Neural progenitor cell (in vitro differentiated cells): ENCODE measurements around the gene HPSE2. TPM values are rescaled to one million over a fixed set of nuclear protein-coding genes. Genes with fewer than 3 reads are reported as not detected.

Experiments used
- DNase-seq: peaks from one replicate; pipeline ENCODE4 v3.0.0-alpha.2; 2016; ENCODE audit warnings: low spot score
- H2AFZ ChIP-seq: fragments of 200-600 bp; sonication (generic); replicated peaks from 2 replicates; pipeline ENCODE4 v1.6.1; 2016; ENCODE audit warnings: antibody characterized with exemption
- H3F3A ChIP-seq: fragments of 200-600 bp; sonication (generic); 2 replicates; pipeline ENCODE4 v1.6.1; 2016; ENCODE audit warnings: antibody characterized with exemption, low read depth
- H3K27ac ChIP-seq: fragments of 200-600 bp; sonication (generic); 2 replicates; pipeline ENCODE4 v1.5.1; 2016; ENCODE audit warnings: mild to moderate bottlenecking
- H3K27me3 ChIP-seq: fragments of 200-600 bp; sonication (generic); 2 replicates; pipeline ENCODE4 v1.6.1; 2016; ENCODE audit warnings: mild to moderate bottlenecking, moderate library complexity
- H3K36me3 ChIP-seq: fragments of 200-600 bp; sonication (generic); 2 replicates; pipeline ENCODE4 v1.5.1; 2016
- H3K4me1 ChIP-seq: fragments of 200-600 bp; sonication (generic); 2 replicates; pipeline ENCODE4 v1.6.1; 2016; ENCODE audit warnings: mixed run types
- H3K4me2 ChIP-seq: fragments of 200-600 bp; sonication (generic); 2 replicates; pipeline ENCODE4 v1.6.1; 2016
- H3K4me3 ChIP-seq: fragments of 200-600 bp; sonication (generic); 2 replicates; pipeline ENCODE4 v1.5.1; 2016
- H3K79me2 ChIP-seq: fragments of 200-600 bp; sonication (generic); 2 replicates; pipeline ENCODE4 v1.6.1; 2016; ENCODE audit warnings: low read depth
- H3K9ac ChIP-seq: fragments of 200-600 bp; sonication (generic); 2 replicates; pipeline ENCODE4 v1.6.1; 2016
- H3K9me3 ChIP-seq: fragments of 200-600 bp; sonication (generic); 2 replicates; pipeline ENCODE4 v1.5.1; 2016; ENCODE audit warnings: low read depth
- H4K20me1 ChIP-seq: fragments of 200-600 bp; sonication (generic); 2 replicates; pipeline ENCODE4 v1.6.1; 2016; ENCODE audit warnings: low read depth
- H3K27ac Mint-ChIP-seq: 3 replicates; pipeline ENCODE4 v1.8.0; 2021; ENCODE audit warnings: mixed read lengths
- H3K27me3 Mint-ChIP-seq: 2 replicates; pipeline ENCODE4 v1.8.0; 2022; ENCODE audit warnings: low read depth, mild to moderate bottlenecking, inconsistent platforms, moderate library complexity, mixed read lengths; ENCODE audit not compliant: insufficient read depth
- H3K36me3 Mint-ChIP-seq: 3 replicates; pipeline ENCODE4 v1.8.0; 2021; ENCODE audit warnings: mixed read lengths
- H3K4me1 Mint-ChIP-seq: 3 replicates; pipeline ENCODE4 v1.8.0; 2021; ENCODE audit warnings: mixed read lengths
- H3K4me3 Mint-ChIP-seq: 3 replicates; pipeline ENCODE4 v1.8.0; 2021; ENCODE audit warnings: mild to moderate bottlenecking, moderate library complexity, mixed read lengths
- H3K9me3 Mint-ChIP-seq: 3 replicates; pipeline ENCODE4 v1.8.0; 2020; ENCODE audit warnings: mixed read lengths
- EZH2 ChIP-seq: fragments of 200-600 bp; sonication (generic); IDR thresholded peaks from 2 replicates; pipeline ENCODE4 v1.6.1; 2017; ENCODE audit warnings: antibody characterized with exemption, mild to moderate bottlenecking, moderate library complexity
- EZH2phosphoT487 ChIP-seq: fragments of 200-600 bp; sonication (generic); IDR thresholded peaks from 2 replicates; pipeline ENCODE4 v1.6.1; 2017; ENCODE audit warnings: antibody characterized with exemption
- total RNA-seq: library from RNA; depleted of rRNA; stranded (reverse); fragments of >200 nt; gene quantifications from 2 replicates; pipeline ENCODE4 v1.2.3, GENCODE V29; 2015; ENCODE audit warnings: low replicate concordance
- TF ChIP-seq, protein P1 (sequence below): fragments of 200-600 bp; sonication (generic); IDR thresholded peaks from 2 replicates; pipeline ENCODE4 v1.5.1; 2017; ENCODE audit warnings: antibody characterized with exemption, mild to moderate bottlenecking

Gene HPSE2
- total RNA-seq, 1 donor from 2014 or later = 3.4 TPM

DNA sequence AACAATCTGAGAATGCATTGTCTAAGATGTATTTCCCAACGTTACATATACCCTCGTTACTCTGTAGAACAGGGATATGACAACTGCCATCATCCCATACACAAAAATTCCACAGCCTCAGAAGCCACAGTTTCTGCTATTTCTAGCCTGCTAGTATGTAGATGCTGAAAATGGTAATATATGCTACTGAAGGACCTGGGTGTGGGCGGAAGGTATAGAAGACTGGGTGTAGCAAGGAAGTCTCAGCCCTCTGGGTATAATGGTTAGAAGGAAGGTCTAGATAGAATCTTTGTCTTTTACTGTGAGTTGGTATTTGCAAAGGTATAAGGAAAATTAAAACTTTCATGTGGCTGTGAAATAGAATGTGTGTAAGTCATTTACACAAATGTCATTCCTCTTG, 709.7 kb downstream of the HPSE2 start:
- H3K27me3 Mint-ChIP-seq = peaks cover 4% of the 10 kb centered on the region
- H3K36me3 ChIP-seq = no peaks in the 10 kb centered on the region
- H3F3A ChIP-seq = no peaks in the 10 kb centered on the region
- H2AFZ ChIP-seq = no peak overlapping the region
- no peak overlapping the region for H3K4me3 ChIP-seq
- H3K9me3 ChIP-seq = no peaks in the 10 kb centered on the region
- H3K9ac ChIP-seq = no peak overlapping the region
- H3K27me3 ChIP-seq = no peaks in the 10 kb centered on the region
- peaks cover 4% of the 10 kb centered on the region for H3K4me1 Mint-ChIP-seq
- no peak for TF ChIP-seq EZH2phosphoT487
- TF ChIP-seq, protein P1, sequence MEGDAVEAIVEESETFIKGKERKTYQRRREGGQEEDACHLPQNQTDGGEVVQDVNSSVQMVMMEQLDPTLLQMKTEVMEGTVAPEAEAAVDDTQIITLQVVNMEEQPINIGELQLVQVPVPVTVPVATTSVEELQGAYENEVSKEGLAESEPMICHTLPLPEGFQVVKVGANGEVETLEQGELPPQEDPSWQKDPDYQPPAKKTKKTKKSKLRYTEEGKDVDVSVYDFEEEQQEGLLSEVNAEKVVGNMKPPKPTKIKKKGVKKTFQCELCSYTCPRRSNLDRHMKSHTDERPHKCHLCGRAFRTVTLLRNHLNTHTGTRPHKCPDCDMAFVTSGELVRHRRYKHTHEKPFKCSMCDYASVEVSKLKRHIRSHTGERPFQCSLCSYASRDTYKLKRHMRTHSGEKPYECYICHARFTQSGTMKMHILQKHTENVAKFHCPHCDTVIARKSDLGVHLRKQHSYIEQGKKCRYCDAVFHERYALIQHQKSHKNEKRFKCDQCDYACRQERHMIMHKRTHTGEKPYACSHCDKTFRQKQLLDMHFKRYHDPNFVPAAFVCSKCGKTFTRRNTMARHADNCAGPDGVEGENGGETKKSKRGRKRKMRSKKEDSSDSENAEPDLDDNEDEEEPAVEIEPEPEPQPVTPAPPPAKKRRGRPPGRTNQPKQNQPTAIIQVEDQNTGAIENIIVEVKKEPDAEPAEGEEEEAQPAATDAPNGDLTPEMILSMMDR = no peak
- TF ChIP-seq EZH2 = no peak
- H3K4me2 ChIP-seq = no peak overlapping the region
- H3K9me3 Mint-ChIP-seq = peaks cover 2% of the 10 kb centered on the region
- DNase-seq = no peak
- no peak overlapping the region for H3K27ac Mint-ChIP-seq
- no peaks in the 10 kb centered on the region for H4K20me1 ChIP-seq
- H3K79me2 ChIP-seq = no peaks in the 10 kb centered on the region
- no peak overlapping the region for H3K4me3 Mint-ChIP-seq
- H3K36me3 Mint-ChIP-seq = no peaks in the 10 kb centered on the region
- no peak overlapping the region for H3K27ac ChIP-seq
- H3K4me1 ChIP-seq = peaks cover 20% of the 10 kb centered on the region

DNA sequence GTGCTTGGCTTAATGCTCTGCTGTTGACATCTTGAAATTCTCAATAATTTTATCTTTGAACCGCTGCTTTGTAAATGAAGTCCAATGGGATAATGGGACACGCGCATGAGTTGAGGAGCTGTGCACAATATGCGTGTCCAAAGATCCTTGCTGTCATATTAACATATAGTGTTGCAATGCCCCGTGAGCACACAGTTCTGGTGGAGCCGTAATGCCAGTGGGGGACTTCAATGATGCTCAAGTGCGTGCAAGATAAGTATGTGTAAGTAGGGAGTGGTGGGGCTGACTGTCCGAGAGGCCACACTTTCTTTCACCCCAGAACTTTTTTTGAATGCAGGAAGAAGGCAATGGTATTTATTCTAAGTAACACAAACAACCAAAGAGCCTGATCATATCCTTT, 711.5 kb downstream of the HPSE2 start:
- Histone ChIP-seq H3K27ac (no peak overlapping the region), H3F3A (peaks cover 8% of the 10 kb centered on the region), H3K79me2 (no peaks in the 10 kb centered on the region), H2AFZ (no peak overlapping the region), H3K9me3 (no peaks in the 10 kb centered on the region), H3K27me3 (no peaks in the 10 kb centered on the region), H3K36me3 (no peaks in the 10 kb centered on the region), H4K20me1 (no peaks in the 10 kb centered on the region), H3K4me1 (peaks cover 29% of the 10 kb centered on the region), H3K4me2 (no peak overlapping the region), H3K4me3 (no peak overlapping the region), H3K9ac (no peak overlapping the region)
- Mint-ChIP-seq H3K27ac (no peak overlapping the region), H3K4me1 (peaks cover 20% of the 10 kb centered on the region), H3K4me3 (no peak overlapping the region), H3K36me3 (no peaks in the 10 kb centered on the region), H3K9me3 (peaks cover 2% of the 10 kb centered on the region), H3K27me3 (peaks cover 4% of the 10 kb centered on the region)
- no peak for DNase-seq
- TF ChIP-seq EZH2 (no peak), EZH2phosphoT487 (no peak)
- TF ChIP-seq, protein P1 = no peak

DNA sequence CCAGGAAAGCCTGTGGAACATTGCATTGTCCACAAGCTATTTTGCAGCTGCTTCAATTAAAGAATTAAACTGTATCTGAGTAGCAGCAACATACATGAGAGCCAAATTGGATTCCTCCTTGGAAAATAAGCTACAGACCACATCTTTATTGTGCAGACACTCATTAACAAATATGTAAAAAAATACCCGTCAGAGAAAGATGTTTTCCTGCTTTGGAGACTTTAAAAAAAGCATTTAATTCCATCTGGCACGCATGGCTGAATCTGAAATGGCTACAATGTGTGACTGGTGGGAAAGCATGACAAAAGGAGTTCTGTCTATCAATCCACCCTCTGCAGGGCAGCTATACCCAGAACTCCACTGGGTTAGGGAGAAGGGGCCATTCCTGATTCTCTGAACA, 715.8 kb downstream of the HPSE2 start:
- Histone ChIP-seq H3K79me2 (no peaks in the 10 kb centered on the region), H3F3A (peaks cover 8% of the 10 kb centered on the region), H3K36me3 (no peaks in the 10 kb centered on the region), H3K4me2 (peak overlapping the region; percentile 32), H3K27me3 (no peaks in the 10 kb centered on the region), H3K27ac (peak overlapping the region; percentile 11), H2AFZ (peak overlapping the region; percentile 23), H3K9ac (no peak overlapping the region), H3K9me3 (no peaks in the 10 kb centered on the region), H3K4me3 (no peak overlapping the region), H4K20me1 (no peaks in the 10 kb centered on the region), H3K4me1 (peaks cover 24% of the 10 kb centered on the region)
- no peaks in the 10 kb centered on the region for H3K36me3 Mint-ChIP-seq
- no peak overlapping the region for H3K4me3 Mint-ChIP-seq
- no peak for TF ChIP-seq EZH2
- TF ChIP-seq, protein P1 = no peak
- no peak for TF ChIP-seq EZH2phosphoT487
- peaks cover 2% of the 10 kb centered on the region for H3K9me3 Mint-ChIP-seq
- peaks cover 8% of the 10 kb centered on the region for H3K27me3 Mint-ChIP-seq
- DNase-seq = peak; percentile 59
- peak overlapping the region; percentile 38 for H3K27ac Mint-ChIP-seq
- peaks cover 26% of the 10 kb centered on the region for H3K4me1 Mint-ChIP-seq
